ENCODE results near the gene CSF1R.
"Not testable (repeated sequence)": the region's sequence is repeated elsewhere in the genome, so short reads cannot be mapped to it uniquely, and the experiment has no call there.

CSF1R gene

DNA sequence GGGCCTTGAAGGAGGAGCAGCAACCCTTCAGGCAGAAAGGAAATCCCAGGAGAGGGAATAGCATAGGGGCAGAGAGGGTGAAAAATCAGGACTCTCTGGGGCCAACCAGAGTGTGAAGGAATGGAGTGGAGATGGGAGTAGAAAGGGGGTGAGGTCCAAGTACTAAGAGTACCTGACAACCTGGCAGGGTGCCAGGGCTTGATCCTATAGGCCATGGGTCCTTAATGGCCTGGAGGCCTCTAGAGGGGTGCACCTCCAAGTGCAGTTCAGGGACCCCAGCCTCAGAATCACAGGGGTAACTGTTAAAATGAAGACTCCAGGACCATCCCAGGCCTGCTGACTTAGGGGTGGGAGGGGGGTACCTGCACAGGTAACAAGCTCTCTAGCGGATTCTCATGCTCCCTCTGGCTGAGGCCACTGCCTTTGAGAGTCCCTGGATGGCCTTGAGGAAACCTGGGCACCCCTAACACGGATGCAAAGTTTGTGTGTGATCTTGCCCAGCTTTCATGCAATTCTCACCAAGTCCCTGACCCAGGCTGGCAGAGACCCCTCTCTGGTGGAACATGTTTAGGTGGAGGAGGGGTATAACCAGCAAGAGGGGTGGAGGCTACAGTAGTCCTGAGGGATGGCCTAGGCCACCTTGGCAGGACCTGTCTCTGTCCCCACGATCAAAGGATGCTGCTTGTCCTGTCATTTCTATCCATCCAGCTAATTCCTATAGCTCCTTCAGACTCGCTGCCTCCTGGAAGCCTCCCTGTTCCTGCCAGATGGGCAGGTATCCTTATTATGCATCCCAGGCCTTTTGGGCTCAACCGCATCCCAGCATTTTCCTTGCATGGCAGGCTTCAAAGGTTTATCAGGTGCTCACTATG is 17.6 kb upstream of the CSF1R start:
- DNase-seq (ENCODE audit: low read depth in 1 of 2, low spot score in 1 of 2), result no peak

DNA sequence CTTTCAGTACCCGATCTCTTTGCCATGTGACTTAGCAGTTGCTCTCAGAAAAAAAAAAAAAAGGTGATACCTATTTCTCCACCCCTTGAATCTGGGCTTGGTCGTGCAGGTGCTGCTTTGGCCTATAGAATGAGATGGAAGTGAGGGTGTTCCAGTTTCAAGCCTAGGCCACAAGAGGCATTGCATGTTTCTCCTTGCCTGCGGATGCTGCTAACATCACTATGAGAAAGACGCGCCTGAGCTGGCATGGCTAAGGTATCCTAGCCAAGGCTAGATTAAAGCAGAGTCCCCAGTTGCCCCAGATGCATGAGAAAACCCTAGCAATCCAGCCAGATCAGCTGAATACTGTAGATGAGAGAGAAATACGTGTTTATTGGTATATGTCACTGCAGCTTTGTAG is 14.7 kb upstream of the CSF1R start:
- DNase-seq (ENCODE audit: low read depth in 1 of 2, low spot score in 1 of 2), result no peak

DNA sequence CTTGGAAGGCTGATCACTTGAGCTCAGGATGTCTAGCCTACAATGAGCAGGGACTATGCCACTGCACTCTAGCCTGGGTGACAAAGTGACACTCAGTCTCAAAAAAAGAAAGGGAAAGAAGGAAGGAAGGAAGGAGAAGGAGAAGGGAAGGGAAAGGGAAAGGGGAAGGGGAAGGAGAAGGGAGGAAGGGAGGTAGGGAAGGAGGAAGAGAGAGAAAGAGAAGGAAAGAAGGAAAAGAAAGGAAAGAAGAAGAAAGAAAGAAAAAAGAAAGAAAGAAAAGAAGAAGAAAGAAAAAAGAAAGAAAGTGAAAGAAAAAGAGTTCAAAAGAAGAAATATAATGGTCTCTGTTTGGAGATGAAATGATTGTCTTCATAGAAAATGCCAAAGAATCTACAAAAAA is 10.8 kb upstream of the CSF1R start:
- no peak for DNase-seq (ENCODE audit: low read depth in 1 of 2, low spot score in 1 of 2)

DNA sequence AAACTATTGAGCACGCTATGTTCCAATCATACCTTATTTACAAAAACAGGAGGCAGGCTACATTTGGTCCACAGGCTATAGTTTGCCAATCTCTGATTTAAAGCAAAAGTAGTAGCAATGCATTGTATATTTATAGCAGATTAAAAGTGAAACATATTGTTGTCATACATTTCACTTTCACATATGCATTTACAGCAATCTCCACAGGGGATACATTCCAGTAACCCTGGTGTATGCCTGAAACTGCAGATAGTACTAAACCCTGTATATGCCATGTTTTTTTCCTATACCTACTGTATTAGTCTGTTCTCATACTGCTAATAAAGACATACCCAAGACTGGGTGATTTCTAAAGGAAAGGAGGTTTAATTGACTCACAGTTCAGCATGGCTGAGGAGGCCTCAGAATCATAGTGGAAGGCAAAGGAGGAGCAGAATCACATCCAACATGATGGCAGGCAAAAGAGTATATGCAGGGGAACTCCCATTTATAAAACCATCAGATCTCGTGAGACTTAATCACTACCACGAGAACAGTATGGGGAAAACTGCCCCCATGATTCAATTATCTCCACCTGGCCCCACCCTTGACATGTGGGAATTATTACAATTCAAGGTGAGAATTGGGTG is 5.9 kb upstream of the CSF1R start:
- no peak for DNase-seq (ENCODE audit: low read depth in 1 of 2, low spot score in 1 of 2)

DNA sequence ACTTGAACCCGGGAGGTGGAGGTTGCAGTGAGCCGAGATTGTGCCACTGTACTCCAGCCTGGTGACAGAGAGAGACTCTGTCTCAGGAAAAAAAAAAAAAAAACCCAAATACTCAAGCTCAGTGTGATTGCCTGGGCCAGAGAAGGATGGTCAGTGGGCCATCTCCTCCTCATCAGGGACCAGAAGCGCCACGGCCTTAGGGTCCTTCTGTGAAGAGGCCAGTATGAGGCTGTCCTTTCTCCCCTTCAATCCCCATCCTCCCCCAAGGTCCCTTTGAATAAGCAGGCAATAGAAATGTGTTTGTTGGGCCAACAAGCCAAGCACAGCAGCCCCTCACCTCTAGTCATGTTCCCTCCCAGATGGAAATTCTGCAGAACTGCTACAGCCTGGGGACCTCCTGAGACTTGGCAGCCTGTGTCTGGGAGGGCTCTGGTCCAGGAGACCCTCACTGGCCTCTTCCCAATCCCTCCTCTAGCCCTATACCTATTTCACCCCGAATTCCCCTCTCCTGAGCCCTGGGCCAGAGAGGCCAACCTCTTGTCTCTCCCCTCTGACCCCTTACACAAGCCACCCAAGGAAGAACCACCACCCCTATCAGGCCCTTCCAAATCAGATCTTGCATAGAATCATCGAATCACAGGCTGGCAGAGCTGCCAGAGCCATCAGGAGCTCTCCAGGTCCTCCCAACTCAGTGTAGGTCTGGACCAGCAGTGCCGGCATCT is 1.0 kb downstream of the CSF1R start:
- no peak for DNase-seq (ENCODE audit: low read depth in 1 of 2, low spot score in 1 of 2)

DNA sequence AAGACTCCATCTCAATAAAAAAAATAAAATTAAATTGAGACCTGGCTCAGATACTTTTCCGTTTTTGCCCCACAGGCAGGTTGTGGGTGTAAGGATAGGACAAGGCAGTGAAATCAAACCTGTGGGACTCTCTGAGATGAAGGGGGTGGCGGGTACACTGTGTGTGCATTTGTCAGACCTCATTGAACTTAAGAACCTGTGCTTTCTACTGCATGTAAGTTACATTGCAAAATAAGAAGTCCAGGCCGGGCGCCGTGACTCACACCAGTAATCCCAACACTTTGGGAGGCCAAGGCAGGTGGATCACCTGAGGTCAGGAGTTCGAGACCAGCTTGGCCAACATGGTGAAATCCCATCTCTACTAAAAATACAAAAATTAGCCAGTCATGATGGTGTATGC is 1.6 kb downstream of the CSF1R start:
- DNase-seq (ENCODE audit: low read depth in 1 of 2, low spot score in 1 of 2), result not testable (repeated sequence)

DNA sequence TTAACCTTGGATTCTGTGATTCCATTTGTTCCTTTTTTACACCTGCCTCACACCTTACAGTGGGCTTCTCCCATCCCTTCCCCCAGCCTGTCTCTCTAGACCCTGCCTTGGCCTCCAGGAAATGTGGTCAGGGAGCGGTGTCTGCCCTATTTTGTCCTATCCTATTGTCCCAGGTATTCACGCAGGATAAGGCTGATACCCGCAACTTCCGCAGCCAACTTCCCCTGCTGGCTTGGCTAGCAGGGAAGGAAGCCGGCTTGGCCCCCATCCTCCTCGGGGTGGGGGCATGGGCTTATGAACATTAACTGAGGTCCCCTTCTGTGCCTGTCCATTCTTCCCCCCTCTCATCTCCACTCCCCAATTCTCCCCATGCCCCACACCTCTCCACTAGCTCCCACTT is 3.5 kb downstream of the CSF1R start:
- no peak for DNase-seq (ENCODE audit: low read depth in 1 of 2, low spot score in 1 of 2)

DNA sequence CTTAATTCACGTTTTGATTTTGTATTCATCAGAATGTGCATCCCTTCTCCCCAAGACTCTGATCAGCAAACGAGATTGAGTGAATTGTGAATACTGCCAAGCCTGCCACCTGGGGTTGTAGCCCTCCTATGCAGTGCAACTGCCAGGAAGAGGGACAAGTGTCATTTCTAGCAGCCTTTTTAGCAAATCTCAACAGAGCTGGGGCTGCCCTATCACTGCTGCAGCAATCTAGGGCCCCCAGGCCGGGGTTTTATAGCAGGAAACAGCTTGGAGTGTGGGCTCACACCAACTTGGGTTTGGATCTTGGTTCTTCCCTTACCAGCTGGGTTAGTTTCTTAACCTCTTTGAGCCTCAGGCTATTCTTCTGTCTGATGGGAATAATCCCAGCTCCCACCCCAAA is 4.0 kb downstream of the CSF1R start:
- no peak for DNase-seq (ENCODE audit: low read depth in 1 of 2, low spot score in 1 of 2)

DNA sequence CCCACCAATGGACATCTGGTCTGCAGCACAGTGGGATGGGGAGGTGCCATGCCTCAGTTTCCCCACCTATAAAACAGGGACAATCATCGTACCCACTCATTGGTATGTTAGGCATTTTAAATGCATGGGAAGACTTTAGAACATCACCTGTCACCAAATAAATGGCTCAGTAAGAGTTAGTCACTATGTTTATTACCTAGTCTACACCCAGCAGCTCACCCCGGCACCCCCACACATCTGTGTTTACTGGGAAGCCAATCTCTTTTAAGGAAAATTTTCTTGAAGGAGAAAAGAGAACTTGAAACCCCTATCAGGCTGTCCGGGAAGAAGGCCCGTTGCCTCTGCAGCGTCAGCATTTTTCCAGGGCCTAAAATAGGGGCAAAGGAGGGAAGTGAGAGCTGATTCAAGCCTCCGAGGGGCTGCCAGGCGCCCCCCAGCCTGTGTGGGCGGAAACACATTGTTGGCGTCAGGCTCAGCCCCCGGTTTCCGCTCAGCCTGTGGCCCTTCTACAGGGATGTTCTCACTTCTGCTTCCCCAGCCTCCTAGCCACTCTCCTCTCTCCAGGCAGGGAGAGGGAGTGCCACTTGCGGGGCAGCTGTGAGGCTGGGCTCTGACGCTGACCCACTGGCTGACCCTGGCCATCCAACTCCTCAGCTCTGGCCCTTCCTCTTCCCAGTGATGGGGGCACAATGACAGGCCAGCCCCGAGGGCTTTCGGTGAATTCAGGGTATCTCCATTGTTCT is 4.6 kb downstream of the CSF1R start:
- DNase-seq (ENCODE audit: low read depth in 1 of 2, low spot score in 1 of 2), result no peak

DNA sequence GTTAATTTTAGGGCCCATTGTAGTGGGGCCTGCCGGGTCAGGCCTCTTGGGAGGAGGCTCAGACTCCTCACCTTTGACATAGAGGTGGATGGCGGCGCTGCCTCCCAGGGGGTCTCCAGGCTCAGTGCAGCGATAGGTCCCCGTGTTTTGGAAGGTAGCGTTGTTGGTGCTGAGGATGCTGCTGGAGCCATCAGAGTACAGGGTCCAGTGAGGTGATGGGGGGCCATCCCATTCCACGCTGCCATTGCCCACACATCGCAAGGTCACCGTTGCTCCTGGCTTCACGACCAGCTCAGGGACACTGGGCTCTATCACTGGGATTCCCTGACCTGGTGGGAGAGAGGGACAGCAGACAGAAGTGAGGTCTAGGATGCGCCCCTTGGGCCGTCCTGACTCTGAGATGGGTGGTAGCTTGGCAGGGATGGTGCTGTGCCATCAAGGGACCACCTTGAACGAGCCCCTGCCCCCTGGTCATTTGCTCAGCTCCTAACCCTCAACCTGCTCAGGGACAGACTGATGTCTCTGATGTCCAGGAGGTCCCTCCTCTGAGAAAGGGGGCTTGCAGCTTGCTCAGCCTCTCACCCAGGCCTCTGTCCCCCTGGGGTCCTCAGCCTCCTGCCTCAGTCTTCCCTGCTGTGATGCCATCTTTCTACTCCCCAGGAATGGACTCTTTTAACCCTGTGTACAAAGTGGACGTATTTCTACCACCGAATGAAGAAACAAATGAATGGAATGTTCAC is 5.5 kb downstream of the CSF1R start:
- DNase-seq (ENCODE audit: low read depth in 1 of 2, low spot score in 1 of 2), result no peak

DNA sequence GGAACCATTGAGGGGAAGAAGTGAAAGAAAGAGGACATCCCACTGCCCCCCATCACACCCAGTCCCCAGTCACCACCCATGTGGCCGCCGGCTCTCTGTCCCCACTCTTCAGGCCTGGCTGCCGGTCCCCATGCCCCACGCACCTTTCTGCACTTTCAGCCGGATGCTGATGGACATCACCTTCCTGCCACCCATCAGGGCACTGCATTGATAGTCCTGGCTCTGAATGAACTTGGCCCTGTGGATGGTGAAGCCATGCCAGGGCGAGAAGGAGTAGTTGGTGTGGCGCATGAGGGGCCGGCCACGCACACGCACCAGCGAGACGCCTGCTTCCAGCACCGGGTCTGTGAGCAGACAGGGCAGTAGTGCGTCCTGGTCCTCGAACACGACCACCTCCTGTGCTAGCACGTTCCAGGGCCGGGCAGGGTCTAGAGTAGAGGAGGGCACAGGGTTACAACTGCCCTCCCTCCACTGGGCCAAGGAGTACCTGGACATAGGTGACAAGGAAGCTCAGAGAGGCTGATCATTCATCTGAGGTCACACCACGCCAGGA is 6.4 kb downstream of the CSF1R start:
- no peak for DNase-seq (ENCODE audit: low read depth in 1 of 2, low spot score in 1 of 2)

DNA sequence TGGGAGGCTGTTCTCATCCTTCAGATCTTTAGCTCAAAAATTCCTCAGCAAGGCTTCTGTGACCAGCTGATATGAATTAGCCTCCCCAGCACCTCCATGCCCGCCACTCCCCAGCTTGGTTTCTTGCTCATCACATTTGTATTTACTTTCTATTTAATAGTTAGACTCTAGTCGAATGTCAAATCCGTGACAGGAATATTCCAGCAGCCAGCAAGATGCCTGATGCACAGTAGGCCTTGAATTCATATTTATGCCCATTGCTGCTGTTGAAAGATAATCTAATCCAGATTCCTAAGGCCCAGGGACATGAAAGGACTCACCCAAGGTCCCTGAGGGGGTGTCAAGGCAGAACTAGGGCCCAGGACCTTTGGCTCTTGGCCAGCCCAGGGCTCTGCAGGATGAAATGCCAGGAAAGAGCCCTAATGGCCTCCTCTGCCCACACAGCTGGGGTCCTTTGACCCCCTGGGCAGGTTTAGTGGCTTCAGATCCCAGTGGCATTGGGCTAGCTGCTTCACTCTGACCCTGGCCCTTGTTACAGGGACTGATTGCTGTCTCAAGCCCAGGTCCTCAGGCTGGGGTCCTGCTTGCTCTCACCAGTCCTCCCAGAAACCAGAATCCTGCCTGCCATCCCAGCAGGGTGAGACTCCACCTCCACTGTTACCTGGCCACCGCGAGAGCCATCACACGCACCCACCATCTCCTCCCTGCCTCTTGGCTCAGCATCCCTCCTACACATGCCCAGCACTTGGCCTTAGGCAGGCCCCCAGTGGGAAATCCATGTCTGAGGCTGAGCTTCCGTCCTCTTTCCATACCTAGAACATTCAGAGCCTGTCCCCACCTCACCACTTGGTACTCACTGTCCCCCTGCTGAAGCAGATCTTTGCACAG is 7.3 kb downstream of the CSF1R start:
- DNase-seq (ENCODE audit: low read depth in 1 of 2, low spot score in 1 of 2), result no peak

DNA sequence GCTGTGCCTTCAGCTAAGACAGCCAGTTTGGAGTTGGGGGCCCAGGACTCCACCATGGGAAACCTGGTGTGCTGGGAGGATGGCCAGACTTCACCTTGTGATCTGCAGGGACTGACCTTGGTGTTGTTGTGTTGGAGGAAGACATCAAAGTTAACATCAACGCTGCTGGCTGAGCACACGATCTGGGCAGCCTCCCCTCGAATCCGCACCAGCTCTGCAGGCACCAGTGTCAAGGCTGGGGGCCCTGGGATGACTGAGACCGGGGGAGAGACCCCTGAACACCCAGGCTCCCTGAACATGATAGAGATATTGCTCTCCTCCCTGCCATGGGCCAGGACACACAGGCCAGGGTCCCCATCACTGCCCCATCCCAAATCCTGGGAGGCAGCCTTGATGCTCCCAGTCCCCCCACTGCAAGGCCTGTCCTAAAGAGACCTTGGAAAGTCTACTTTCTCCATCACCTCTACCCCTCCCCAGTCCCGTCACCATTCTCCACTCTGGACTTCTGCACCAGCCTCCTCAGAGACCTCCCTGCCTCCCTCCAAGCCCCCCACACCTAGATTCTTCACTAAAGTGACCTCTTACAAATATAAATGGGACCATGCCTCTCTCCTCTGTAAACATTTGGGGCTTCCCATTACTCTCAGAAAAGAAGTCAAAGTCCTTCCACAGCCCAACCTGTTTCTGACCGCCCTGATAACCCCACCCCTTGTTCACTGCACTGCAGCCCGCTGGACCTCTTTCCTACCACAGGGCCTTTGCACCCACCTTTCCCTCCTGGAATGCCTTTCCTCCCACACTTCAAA is 8.2 kb downstream of the CSF1R start:
- DNase-seq (ENCODE audit: low read depth in 1 of 2, low spot score in 1 of 2), result no peak

DNA sequence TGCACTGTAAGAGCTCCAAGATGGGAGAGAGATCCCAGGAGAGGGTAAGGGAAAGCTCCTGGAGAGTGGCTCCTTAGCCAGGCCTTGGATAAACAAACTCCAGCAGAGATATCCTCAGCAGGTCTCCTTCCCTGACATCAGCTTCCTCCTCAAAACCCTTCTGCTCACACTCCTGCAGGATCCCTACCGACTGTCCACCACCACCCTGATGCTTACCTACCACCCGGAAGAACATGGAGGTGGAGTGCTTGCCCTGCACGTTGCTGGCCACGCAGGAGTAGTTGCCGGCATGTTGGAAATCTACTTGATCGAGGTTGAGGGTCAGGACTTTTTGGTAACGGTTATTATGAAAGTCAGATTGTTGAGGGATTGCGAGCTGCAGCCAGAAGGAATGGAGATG is 9.3 kb downstream of the CSF1R start:
- DNase-seq (ENCODE audit: low read depth in 1 of 2, low spot score in 1 of 2), result no peak

DNA sequence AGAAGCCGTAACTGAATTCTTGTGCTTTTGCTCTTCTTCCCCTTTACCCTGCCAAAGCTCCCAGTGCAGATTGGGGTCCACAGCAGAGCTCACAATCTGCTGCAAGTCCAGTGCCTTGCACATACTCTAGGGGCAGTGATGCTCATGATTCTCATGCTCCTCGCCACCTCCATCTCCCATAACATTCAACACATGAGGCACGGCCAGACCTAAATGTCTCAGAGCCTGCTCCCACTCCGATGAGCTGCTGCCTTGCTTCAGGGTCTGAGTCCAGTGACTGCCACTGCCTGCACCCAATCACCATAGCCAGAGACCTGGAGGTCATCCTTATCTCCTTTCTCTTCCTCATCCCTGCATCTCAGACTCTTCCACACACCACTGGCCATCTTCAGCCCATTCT is 10.5 kb downstream of the CSF1R start:
- DNase-seq (ENCODE audit: low read depth in 1 of 2, low spot score in 1 of 2), result no peak

DNA sequence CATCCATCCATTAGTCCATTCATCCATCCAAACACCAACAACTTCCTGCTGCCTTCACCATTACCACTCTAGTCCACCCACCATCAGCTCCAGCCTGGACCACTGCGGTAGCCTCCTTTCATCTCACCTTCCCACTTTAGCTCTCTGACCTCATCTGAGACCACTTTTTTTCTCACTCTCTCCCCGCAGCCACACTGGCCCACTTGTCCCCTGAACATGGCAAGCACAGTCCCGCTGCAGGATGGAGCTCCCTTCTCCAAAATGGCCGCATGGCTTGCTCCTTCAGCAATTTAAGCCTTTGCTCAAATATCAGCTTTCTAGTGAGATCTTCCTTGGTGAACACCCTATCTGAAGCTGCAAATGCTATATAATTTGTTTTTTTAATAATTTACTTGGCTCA is 11.1 kb downstream of the CSF1R start:
- no peak for DNase-seq (ENCODE audit: low read depth in 1 of 2, low spot score in 1 of 2)

DNA sequence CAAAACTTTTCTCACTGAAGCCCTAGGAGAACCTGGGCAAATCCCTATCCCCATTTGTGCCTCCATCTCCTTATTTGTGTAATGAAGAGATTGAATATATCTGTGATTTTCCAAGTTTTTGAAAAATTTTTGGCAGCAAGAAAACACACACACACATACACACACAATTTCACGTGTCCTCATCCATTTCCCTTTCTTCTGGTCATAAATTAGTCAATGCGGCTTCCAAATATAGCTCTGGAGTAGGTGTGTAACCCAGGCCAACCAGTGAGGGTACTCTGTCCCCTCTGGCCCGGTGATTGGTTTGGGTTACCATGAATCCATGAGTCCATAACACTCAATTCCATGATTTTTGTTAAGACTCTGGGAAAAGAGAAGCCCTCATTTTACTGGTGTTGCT is 12.7 kb downstream of the CSF1R start:
- DNase-seq (ENCODE audit: low read depth in 1 of 2, low spot score in 1 of 2), result no peak

DNA sequence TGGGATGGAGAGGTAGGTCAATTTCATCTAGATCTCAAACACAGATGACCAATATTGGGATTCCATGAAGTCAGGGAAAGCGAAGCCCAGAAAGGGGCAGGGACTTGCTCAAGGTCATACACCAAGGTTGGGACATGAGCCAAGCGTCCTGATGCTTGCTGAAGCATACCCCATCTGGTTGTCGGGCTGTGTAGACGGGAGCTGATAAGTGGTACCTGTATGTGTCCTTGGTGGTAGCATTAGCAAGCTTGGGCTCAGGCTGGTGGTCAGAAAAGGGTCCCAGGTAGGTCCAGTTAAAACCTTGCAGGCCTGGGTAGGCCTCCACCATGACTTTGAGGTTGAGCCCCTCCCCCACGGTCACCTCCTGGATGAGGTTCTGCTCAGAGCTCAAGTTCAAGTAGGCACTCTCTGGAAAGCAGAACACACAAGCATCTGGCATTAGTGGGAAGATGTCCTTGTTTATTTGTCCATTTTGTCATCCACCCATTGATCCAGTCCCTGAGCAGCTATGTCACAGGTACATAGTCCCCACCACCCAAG is 13.2 kb downstream of the CSF1R start:
- DNase-seq (ENCODE audit: low read depth in 1 of 2, low spot score in 1 of 2), result no peak
